Sigmoid colon (tissue), 7 donors: ENCODE measurements around the gene BCL2L13. TPM values are rescaled to one million over a fixed set of nuclear protein-coding genes. Genes with fewer than 3 reads are reported as not detected.

Experiments used
- DNase-seq: peaks from one replicate; pipeline ENCODE4 v3.0.0-alpha.2; 2019
- H3K27ac ChIP-seq, 4 donors: fragments of 200-600 bp; sonication (generic); one replicate each; pipeline ENCODE4 v1.5.1; 2016 to 2019; ENCODE audit warnings: mild to moderate bottlenecking in 1 of 4
- H3K27me3 ChIP-seq, 3 donors: fragments of 200-600 bp; sonication (generic); one replicate each; pipeline ENCODE4 v1.5.1; 2019; ENCODE audit warnings: mild to moderate bottlenecking in 1 of 3
- H3K36me3 ChIP-seq, 4 donors: fragments of 200-600 bp; sonication (generic); one replicate each; pipeline ENCODE4 v1.5.1; 2016 to 2019
- H3K4me1 ChIP-seq, 4 donors: fragments of 200-600 bp; sonication (generic); one replicate each; pipeline ENCODE4 v1.5.1; 2017 to 2019
- H3K4me3 ChIP-seq, 4 donors: fragments of 200-600 bp; sonication (generic); one replicate each; pipeline ENCODE4 v1.5.1; 2017 to 2019; ENCODE audit warnings: mild to moderate bottlenecking in 2 of 4, moderate library complexity in 1 of 4
- H3K9me3 ChIP-seq, 4 donors: fragments of 200-600 bp in 3 of 4; sonication (generic) in 3 of 4; one replicate each; pipeline versions ENCODE4 v1.5.1 to v1.6.1; 2013 to 2019
- CTCF ChIP-seq, 4 experiments: fragments of 450-650 bp in 3 of 4; fragments of 200-600 bp in 1 of 4; IDR thresholded peaks; one replicate each; pipeline ENCODE4 v1.5.1; 2016 to 2019; ENCODE audit warnings: antibody characterized with exemption in 4 of 4, mild to moderate bottlenecking in 3 of 4, moderate library complexity in 2 of 4
- EP300 ChIP-seq, 4 donors: sonication (generic); formaldehyde crosslinking; IDR thresholded peaks; one replicate each; pipeline ENCODE4 v1.6.1; 2017; ENCODE audit warnings: antibody characterized with exemption in 4 of 4
- POLR2A ChIP-seq, 2 donors: fragments of 450-650 bp; IDR thresholded peaks; one replicate each; pipeline ENCODE4 v1.6.1; 2016; ENCODE audit warnings: antibody characterized with exemption in 2 of 2, mild to moderate bottlenecking in 2 of 2, moderate library complexity in 2 of 2
- POLR2AphosphoS5 ChIP-seq, 4 donors: sonication (generic); formaldehyde crosslinking; IDR thresholded peaks; one replicate each; pipeline ENCODE4 v1.6.1; 2017; ENCODE audit warnings: antibody characterized with exemption in 4 of 4
- WGBS, 2 donors: extraction: QIAGEN DNeasy Blood & Tissue Kit; methylation state at CpG; one replicate each; pipeline ENCODE4 v1.1.7; 2013; 5-methylcytosine and 5-hydroxymethylcytosine counted together
- intact Hi-C: fragments of 100-400 bp; cut with DNase I; formaldehyde crosslinking; loops from one replicate; pipeline ENCODE4 v1.15.1; 2023
- polyA plus RNA-seq, 3 donors: library from polyadenylated mRNA; stranded (reverse); fragments of 200-250 nt; gene quantifications; one replicate each; pipeline ENCODE4 v1.2.3, GENCODE V29; 2013
- total RNA-seq, 4 donors: library from RNA; depleted of rRNA; stranded (reverse); fragments of >200 nt; gene quantifications; one replicate each; pipeline ENCODE4 v1.1.0, GENCODE V29; 2016
- donor health status: healthy with polysubstance abuse.
- donor health status: Bipolar disorder and iron deficiency.
- donor health status: healthy.

Gene BCL2L13
- total and polyA plus RNA-seq, 7 donors, result 29.4 to 68.1 (median 59.2) TPM

- DNase-seq, result no peak
- H3K27me3 ChIP-seq, result no peaks in the 10 kb centered on the region
- intact Hi-C loops, result no loop called here
- no peak overlapping the region for H3K4me3 ChIP-seq
- H3K27ac ChIP-seq, result peak overlapping the region; percentile 31 to 70 (median 64)
- H3K9me3 ChIP-seq, result no peaks in the 10 kb centered on the region
- 91 to 96% methylated on average over 2 of the region's 2 CpGs for WGBS, 2 donors
- peaks cover 33 to 90% (median 56%) of the 10 kb centered on the region in 4 donors for H3K36me3 ChIP-seq
- H3K4me1 ChIP-seq, result peaks cover 0 to 59% (median 38%) of the 10 kb centered on the region in 4 donors
- TF ChIP-seq POLR2AphosphoS5 (IDR thresholded peaks at IDR 0.05), result no peak
- no peak for TF ChIP-seq CTCF (IDR thresholded peaks at IDR 0.05)
- no peak for TF ChIP-seq EP300 (IDR thresholded peaks at IDR 0.05)
- no peak for TF ChIP-seq POLR2A (IDR thresholded peaks at IDR 0.05)
These were observed 41.3 kb upstream of the BCL2L13 start for GRCh38 chr22:17597217-17597616.

- Histone ChIP-seq H3K4me3 (no peak overlapping the region), H3K27ac (peak overlapping the region in 3 of 4 donors; percentile 64 to 70 (median 65)), H3K4me1 (peaks cover 0 to 55% (median 36%) of the 10 kb centered on the region in 4 donors), H3K36me3 (peaks cover 28 to 79% (median 47%) of the 10 kb centered on the region in 4 donors), H3K9me3 (no peaks in the 10 kb centered on the region), H3K27me3 (no peaks in the 10 kb centered on the region)
- DNase-seq, result no peak
- WGBS, 2 donors, result 97 to 98% methylated on average over 4 of the region's 4 CpGs
- peak in 2 of 4 donors; percentile 34 to 52 for TF ChIP-seq POLR2AphosphoS5 (IDR thresholded peaks at IDR 0.05)
- TF ChIP-seq EP300 (IDR thresholded peaks at IDR 0.05), result peak in 1 of 4 donors; percentile 20
- TF ChIP-seq CTCF (IDR thresholded peaks at IDR 0.05), result no peak
- intact Hi-C loops, result no loop called here
These were observed 40.2 kb upstream of the BCL2L13 start for GRCh38 chr22:17598318-17598717.

GRCh38 chr22:17601031-17601430, 37.5 kb upstream of the BCL2L13 start:
- peaks cover 0 to 47% (median 35%) of the 10 kb centered on the region in 4 donors for H3K4me1 ChIP-seq
- WGBS, 2 donors, result 49 to 65% methylated on average over 3 of the region's 3 CpGs
- no peaks in the 10 kb centered on the region for H3K9me3 ChIP-seq
- peak overlapping the region in 3 of 4 donors; percentile 2 to 70 (median 64) for H3K27ac ChIP-seq
- no peak for DNase-seq
- TF ChIP-seq CTCF (IDR thresholded peaks at IDR 0.05) (no peak), POLR2AphosphoS5 (IDR thresholded peaks at IDR 0.05) (peak in 2 of 4 donors; percentile 22 to 35)
- H3K27me3 ChIP-seq, result no peaks in the 10 kb centered on the region
- H3K4me3 ChIP-seq, result no peak overlapping the region
- intact Hi-C loops, result no loop called here
- peaks cover 11 to 52% (median 28%) of the 10 kb centered on the region in 4 donors for H3K36me3 ChIP-seq

GRCh38 chr22:17603668-17604067, 34.9 kb upstream of the BCL2L13 start:
- no peak for DNase-seq
- WGBS, 2 donors, result 87% methylated on average over 4 of the region's 4 CpGs
- TF ChIP-seq CTCF (IDR thresholded peaks at IDR 0.05) (no peak), POLR2A (IDR thresholded peaks at IDR 0.05) (no peak), POLR2AphosphoS5 (IDR thresholded peaks at IDR 0.05) (no peak), EP300 (IDR thresholded peaks at IDR 0.05) (no peak)
- Histone ChIP-seq H3K4me3 (no peak overlapping the region), H3K4me1 (peaks cover 0 to 44% (median 35%) of the 10 kb centered on the region in 4 donors), H3K36me3 (peaks cover under 1 to 38% (median 7%) of the 10 kb centered on the region in 4 donors), H3K27ac (peak overlapping the region in 1 of 4 donors; percentile 1), H3K9me3 (no peaks in the 10 kb centered on the region), H3K27me3 (no peaks in the 10 kb centered on the region)
- intact Hi-C loops, result no loop called here

GRCh38 chr22:17606496-17606895, 32.1 kb upstream of the BCL2L13 start:
- TF ChIP-seq POLR2AphosphoS5 (IDR thresholded peaks at IDR 0.05) (peak; percentile 43 to 82 (median 62)), POLR2A (IDR thresholded peaks at IDR 0.05) (no peak), EP300 (IDR thresholded peaks at IDR 0.05) (peak in 3 of 4 donors; percentile 40 to 93 (median 41)), CTCF (IDR thresholded peaks at IDR 0.05) (no peak)

More at GRCh38 chr22:17606496-17606895, 32.1 kb upstream of the BCL2L13 start:
- Histone ChIP-seq H3K4me1 (peaks cover 0 to 24% (median 15%) of the 10 kb centered on the region in 4 donors), H3K27me3 (no peaks in the 10 kb centered on the region), H3K27ac (peak overlapping the region; percentile 53 to 79 (median 68)), H3K9me3 (no peaks in the 10 kb centered on the region), H3K36me3 (peaks cover 4 to 28% (median 7%) of the 10 kb centered on the region in 4 donors), H3K4me3 (no peak overlapping the region)
- peak; percentile 77 for DNase-seq
- WGBS, 2 donors, result 76 to 84% methylated on average over 5 of the region's 5 CpGs
- intact Hi-C loops, result loop anchor here (2.0 to 5.0 kb wide), 2 partner anchors 22 to 34 kb away; partner anchors contain the start of gene ATP6V1E1
